ENCODE measurements around the gene KLC4. TPM values are rescaled to one million over a fixed set of nuclear protein-coding genes. Genes with fewer than 3 reads are reported as not detected.

The KLC4 gene
- total RNA-seq, 2 experiments from 2014 or later, result 16.4 to 22.5 TPM

GRCh38 chr6:43091020-43091419 is 31.6 kb downstream of the KLC4 start:
- Histone ChIP-seq H3K9me3 (ENCODE audit: low read length) (no peaks in the 10 kb centered on the region), H3K36me3 (ENCODE audit: insufficient read depth, low read length) (no peaks in the 10 kb centered on the region), H3K27ac (ENCODE audit: low read depth, low read length, poor library complexity, severe bottlenecking) (no peak overlapping the region), H4K20me1 (ENCODE audit: insufficient read depth, low read length) (peaks cover 6% of the 10 kb centered on the region; the same call in 1 of the 2 replicates), H3K9me2 (ENCODE audit: insufficient read depth, low read length) (no peaks in the 10 kb centered on the region), H2AFZ (ENCODE audit: low read length) (no peak overlapping the region), H3K4me2 (ENCODE audit: low read length) (no peak overlapping the region), H3K79me2 (ENCODE audit: insufficient read depth, low read depth, low read length) (no peaks in the 10 kb centered on the region), H3K4me1 (ENCODE audit: insufficient read depth, low read length, poor library complexity, severe bottlenecking) (peaks cover 6% of the 10 kb centered on the region), H3K4me3 (ENCODE audit: low read depth, low read length, poor library complexity, severe bottlenecking) (no peak overlapping the region)
- POLR2A ChIA-PET, result interaction anchor here (0.5 to 1.0 kb wide), 3 partner anchors 9 to 98 kb away, joined by 3 to 4 read pairs (median 4); no protein-coding TSS in a partner anchor
- CTCF ChIA-PET (ENCODE audit: unreplicated experiment), result interaction anchor here (0.6 kb wide), 1 partner anchor 24 kb away, joined by 3 read pairs; no protein-coding TSS in a partner anchor
- DNase-seq (ENCODE audit: low spot score), result no peak
- no TSS peak for BruUV-seq (replicated peaks)
- TF ChIP-seq CTCF (conservative IDR thresholded peaks at IDR 0.05; ENCODE audit: low read length) (no peak), EZH2phosphoT487 (IDR thresholded peaks at IDR 0.05; ENCODE audit: borderline replicate concordance, low read depth, low read length) (no peak)
- intact Hi-C loops (cut with micrococcal nuclease; ENCODE audit: unreplicated experiment), result no loop called here

- CTCF ChIA-PET (ENCODE audit: unreplicated experiment), result interaction anchor here (0.6 kb wide), 1 partner anchor 24 kb away, joined by 3 read pairs; no protein-coding TSS in a partner anchor
- Histone ChIP-seq H3K36me3 (ENCODE audit: insufficient read depth, low read length) (no peaks in the 10 kb centered on the region), H3K79me2 (ENCODE audit: insufficient read depth, low read depth, low read length) (no peaks in the 10 kb centered on the region), H3K4me1 (ENCODE audit: insufficient read depth, low read length, poor library complexity, severe bottlenecking) (peaks cover 11% of the 10 kb centered on the region), H2AFZ (ENCODE audit: low read length) (no peak overlapping the region), H4K20me1 (ENCODE audit: insufficient read depth, low read length) (peaks cover 6% of the 10 kb centered on the region; the same call in 1 of the 2 replicates), H3K27ac (ENCODE audit: low read depth, low read length, poor library complexity, severe bottlenecking) (no peak overlapping the region), H3K9me3 (ENCODE audit: low read length) (no peaks in the 10 kb centered on the region), H3K4me3 (ENCODE audit: low read depth, low read length, poor library complexity, severe bottlenecking) (no peak overlapping the region), H3K9me2 (ENCODE audit: insufficient read depth, low read length) (no peaks in the 10 kb centered on the region), H3K4me2 (ENCODE audit: low read length) (no peak overlapping the region)
- TF ChIP-seq CTCF (conservative IDR thresholded peaks at IDR 0.05; ENCODE audit: low read length), result no peak
- no peak for TF ChIP-seq EZH2phosphoT487 (IDR thresholded peaks at IDR 0.05; ENCODE audit: borderline replicate concordance, low read depth, low read length)
- POLR2A ChIA-PET, result interaction anchor here (1.0 kb wide), 1 partner anchor 9 kb away, joined by 4 read pairs; no protein-coding TSS in a partner anchor
- BruUV-seq (replicated peaks), result no TSS peak
- intact Hi-C loops (cut with micrococcal nuclease; ENCODE audit: unreplicated experiment), result no loop called here
- DNase-seq (ENCODE audit: low spot score), result no peak
Measured at GRCh38 chr6:43091436-43091991, 32.1 kb downstream of the KLC4 start.

GRCh38 chr6:43092635-43093034 is 33.2 kb downstream of the KLC4 start:
- ChIA-PET CTCF (ENCODE audit: unreplicated experiment) (no interaction called here), POLR2A (no interaction called here)
- Histone ChIP-seq H3K4me1 (ENCODE audit: insufficient read depth, low read length, poor library complexity, severe bottlenecking) (peaks cover 23% of the 10 kb centered on the region), H3K4me2 (ENCODE audit: low read length) (no peak overlapping the region), H3K9me2 (ENCODE audit: insufficient read depth, low read length) (no peaks in the 10 kb centered on the region), H4K20me1 (ENCODE audit: insufficient read depth, low read length) (peaks cover 6% of the 10 kb centered on the region; the same call in 1 of the 2 replicates), H3K36me3 (ENCODE audit: insufficient read depth, low read length) (no peaks in the 10 kb centered on the region), H3K27ac (ENCODE audit: low read depth, low read length, poor library complexity, severe bottlenecking) (no peak overlapping the region), H3K4me3 (ENCODE audit: low read depth, low read length, poor library complexity, severe bottlenecking) (no peak overlapping the region), H3K79me2 (ENCODE audit: insufficient read depth, low read depth, low read length) (no peaks in the 10 kb centered on the region; the same call in 1 of the 2 replicates), H3K9me3 (ENCODE audit: low read length) (no peaks in the 10 kb centered on the region), H2AFZ (ENCODE audit: low read length) (no peak overlapping the region)
- no peak for DNase-seq (ENCODE audit: low spot score)
- intact Hi-C loops (cut with micrococcal nuclease; ENCODE audit: unreplicated experiment), result no loop called here
- BruUV-seq (replicated peaks), result no TSS peak
- TF ChIP-seq EZH2phosphoT487 (IDR thresholded peaks at IDR 0.05; ENCODE audit: borderline replicate concordance, low read depth, low read length), result no peak
- no peak for TF ChIP-seq CTCF (conservative IDR thresholded peaks at IDR 0.05; ENCODE audit: low read length)

All from OCI-LY7 (cell line).